Posterior cingulate gyrus (tissue), 11 donors: ENCODE results near the gene SEC23A.
"Not testable (repeated sequence)": the region's sequence is repeated elsewhere in the genome, so short reads cannot be mapped to it uniquely, and the experiment has no call there.

ENCODE experiments used
- DNase-seq, 10 donors: peaks; one replicate each; pipeline versions ENCODE4 v3.0.0 to v3.0.0-alpha.2; 2020 to 2021; ENCODE audit warnings: mixed read lengths in 3 of 10
- intact Hi-C: fragments of 100-400 bp; cut with DNase I; formaldehyde crosslinking; loops from one replicate; pipeline ENCODE4 v1.15.1; 2023

SEC23A gene

GRCh38 chr14:39102969-39103957, at the start of gene SEC23A:
Gene SEC23A (minus strand): TSS chr14:39103235. CDS start chr14:39096118, 7,117 bp downstream.
- intact Hi-C loops: loop anchor here (5.0 kb wide), 1 partner anchor 329 kb away; the partner anchor contains the start of gene FBXO33
- DNase-seq: peak; percentile 69 to 96 (median 80)

GRCh38 chr14:39145266-39145966, 42.4 kb upstream of the SEC23A start:
- intact Hi-C loops: no loop called here
- DNase-seq: no peak

- DNase-seq, intact Hi-C loops: not testable (repeated sequence)
Observed at GRCh38 chr14:39143226-39143625, 40.2 kb upstream of the SEC23A start.

GRCh38 chr14:39141623-39142022, 38.6 kb upstream of the SEC23A start:
- intact Hi-C loops: not testable (repeated sequence)

GRCh38 chr14:39140170-39140569, 37.1 kb upstream of the SEC23A start:
- DNase-seq: no peak
- intact Hi-C loops: no loop called here

More at GRCh38 chr14:39141623-39142022, 38.6 kb upstream of the SEC23A start:
- DNase-seq: not testable (repeated sequence)

- DNase-seq: no peak
- intact Hi-C loops: no loop called here
Observed at GRCh38 chr14:39138440-39138839, 35.4 kb upstream of the SEC23A start.

- DNase-seq, intact Hi-C loops: not testable (repeated sequence)
Observed at GRCh38 chr14:39137835-39138234, 34.8 kb upstream of the SEC23A start.

- no peak for DNase-seq
- intact Hi-C loops: no loop called here
Observed at GRCh38 chr14:39122330-39123138, 19.5 kb upstream of the SEC23A start.

GRCh38 chr14:39114073-39114838, 11.2 kb upstream of the SEC23A start, which contains the start of gene GEMIN2:
Gene GEMIN2 (plus strand): TSS chr14:39114323. CDS start chr14:39114339, 16 bp downstream.
- intact Hi-C loops: loop anchor here (2.0 to 5.0 kb wide), 2 partner anchors 61 to 153 kb away; partner anchors contain the start of gene PNN
- DNase-seq: peak; percentile 89 to 99 (median 92)

- DNase-seq: no peak
- intact Hi-C loops: loop anchor here (2.0 to 5.0 kb wide), 2 partner anchors 61 to 154 kb away; partner anchors contain the start of gene PNN
Observed at GRCh38 chr14:39113685-39114072, 10.6 kb upstream of the SEC23A start.

GRCh38 chr14:39109893-39110715, 7.1 kb upstream of the SEC23A start:
- intact Hi-C loops: loop anchor here (5.0 kb wide), 2 partner anchors 157 to 257 kb away; no protein-coding TSS in a partner anchor
- no peak for DNase-seq

GRCh38 chr14:39108791-39109190, 5.8 kb upstream of the SEC23A start:
- DNase-seq: no peak
- intact Hi-C loops: loop anchor here (5.0 kb wide), 1 partner anchor 259 kb away; no protein-coding TSS in a partner anchor

GRCh38 chr14:39107591-39107996, 4.6 kb upstream of the SEC23A start:
- DNase-seq: no peak

GRCh38 chr14:39104078-39104801, 1.2 kb upstream of the SEC23A start:
- intact Hi-C loops: loop anchor here (5.0 kb wide), 1 partner anchor 328 kb away; the partner anchor contains the start of gene FBXO33
- not testable (repeated sequence) for DNase-seq

More at GRCh38 chr14:39107591-39107996, 4.6 kb upstream of the SEC23A start:
- intact Hi-C loops: loop anchor here (5.0 kb wide), 1 partner anchor 260 kb away; no protein-coding TSS in a partner anchor

- intact Hi-C loops: loop anchor here (5.0 kb wide), 1 partner anchor 330 kb away; the partner anchor contains the start of gene FBXO33
- DNase-seq: peak in 7 of 10 donors; percentile 11 to 88 (median 16)
Observed at GRCh38 chr14:39102265-39102968, 618 bp downstream of the SEC23A start.

- no peak for DNase-seq
- intact Hi-C loops: loop anchor here (5.0 kb wide), 1 partner anchor 333 kb away; the partner anchor contains the start of gene FBXO33
Observed at GRCh38 chr14:39099748-39100147, 3.3 kb downstream of the SEC23A start.
